Astrocyte of the spinal cord (primary cell): Measurements from ENCODE around the gene PCSK9.

Source experiments
- DNase-seq: peaks from one replicate; pipeline ENCODE4 v3.0.0; 2011; ENCODE audit warnings: low read depth, low spot score
- H3K4me3 ChIP-seq: 2 replicates; pipeline ENCODE4 v1.5.1; 2011; ENCODE audit warnings: low read depth, mild to moderate bottlenecking, low read length, moderate library complexity
- CTCF ChIP-seq: IDR thresholded peaks from 2 replicates; pipeline ENCODE4 v1.5.1; 2012; ENCODE audit warnings: low read depth, mild to moderate bottlenecking, low read length, inconsistent platforms
- in situ Hi-C: cut with HindIII; loops from 2 replicates; pipeline ENCODE4 v1.10.0; 2017; ENCODE audit warnings: low sequenced_read_pairs

PCSK9 gene

GRCh38 chr1:55037733-55038551, 1.4 kb upstream of the PCSK9 start:
- no peak for DNase-seq
- in situ Hi-C loops = no loop called here
- no peak overlapping the region for H3K4me3 ChIP-seq
- no peak for TF ChIP-seq CTCF

- no peak for TF ChIP-seq CTCF
- in situ Hi-C loops = no loop called here
- H3K4me3 ChIP-seq = no peak overlapping the region
- no peak for DNase-seq
These were observed 853 bp upstream of the PCSK9 start for GRCh38 chr1:55038552-55038838.

- H3K4me3 ChIP-seq = no peak overlapping the region
- in situ Hi-C loops = no loop called here
- no peak for DNase-seq
- no peak for TF ChIP-seq CTCF
These were observed 390 bp upstream of the PCSK9 start for GRCh38 chr1:55038974-55039341.

- peak overlapping the region; percentile 30 for H3K4me3 ChIP-seq
These were observed 960 bp downstream of the PCSK9 start for GRCh38 chr1:55040083-55040932.

GRCh38 chr1:55040933-55041494, 1.7 kb downstream of the PCSK9 start:
- TF ChIP-seq CTCF = no peak

More at GRCh38 chr1:55040083-55040932, 960 bp downstream of the PCSK9 start:
- TF ChIP-seq CTCF = no peak
- no peak for DNase-seq
- in situ Hi-C loops = no loop called here

GRCh38 chr1:55041613-55042012, 2.3 kb downstream of the PCSK9 start:
- DNase-seq = no peak
- in situ Hi-C loops = no loop called here
- no peak overlapping the region for H3K4me3 ChIP-seq
- no peak for TF ChIP-seq CTCF

More at GRCh38 chr1:55040933-55041494, 1.7 kb downstream of the PCSK9 start:
- in situ Hi-C loops = no loop called here
- H3K4me3 ChIP-seq = no peak overlapping the region
- no peak for DNase-seq
